CD4-positive, alpha-beta T cell treated with Interleukin-15 for 1 hour (primary cell): ENCODE results near the gene SLC1A3.
A peak's percentile ranks its signal among the peaks of the same experiment; 100 is the strongest.
"Not testable (repeated sequence)": the region's sequence is repeated elsewhere in the genome, so short reads cannot be mapped to it uniquely, and the experiment has no call there.

ENCODE experiments used
- DNase-seq: peaks from one replicate; pipeline ENCODE4 v3.0.0-alpha.2; 2020

SLC1A3 gene

GRCh38 chr5:36631620-36632362 lies 25.4 kb downstream of the SLC1A3 start:
- DNase-seq: no peak

GRCh38 chr5:36632363-36632664 lies 25.9 kb downstream of the SLC1A3 start:
- no peak for DNase-seq

GRCh38 chr5:36635721-36636390 lies 29.4 kb downstream of the SLC1A3 start:
- DNase-seq: no peak

- no peak for DNase-seq
These were observed 30.7 kb downstream of the SLC1A3 start for GRCh38 chr5:36637101-36637500.

GRCh38 chr5:36637516-36637915 lies 31.1 kb downstream of the SLC1A3 start:
- no peak for DNase-seq

GRCh38 chr5:36638056-36638455 lies 31.6 kb downstream of the SLC1A3 start:
- no peak for DNase-seq

- DNase-seq: no peak
These were observed 34.5 kb downstream of the SLC1A3 start for GRCh38 chr5:36640949-36641348.

GRCh38 chr5:36641431-36641830 lies 35.0 kb downstream of the SLC1A3 start:
- DNase-seq: no peak

- DNase-seq: no peak
These were observed 35.7 kb downstream of the SLC1A3 start for GRCh38 chr5:36642089-36642488.

- DNase-seq: no peak
These were observed 36.8 kb downstream of the SLC1A3 start for GRCh38 chr5:36643162-36643561.

GRCh38 chr5:36643841-36644240 lies 37.4 kb downstream of the SLC1A3 start:
- not testable (repeated sequence) for DNase-seq

GRCh38 chr5:36644727-36645126 lies 38.3 kb downstream of the SLC1A3 start:
- no peak for DNase-seq

GRCh38 chr5:36646100-36646499 lies 39.7 kb downstream of the SLC1A3 start:
- no peak for DNase-seq

- DNase-seq: no peak
These were observed 40.2 kb downstream of the SLC1A3 start for GRCh38 chr5:36646507-36647023.

- DNase-seq: no peak
These were observed 40.6 kb downstream of the SLC1A3 start for GRCh38 chr5:36647046-36647445.

- no peak for DNase-seq
These were observed 42.0 kb downstream of the SLC1A3 start for GRCh38 chr5:36648426-36648825.

- no peak for DNase-seq
These were observed 45.6 kb downstream of the SLC1A3 start for GRCh38 chr5:36651761-36652685.

- no peak for DNase-seq
These were observed 46.8 kb downstream of the SLC1A3 start for GRCh38 chr5:36653044-36653705.

- DNase-seq: no peak
These were observed 48.2 kb downstream of the SLC1A3 start for GRCh38 chr5:36654564-36654963.

GRCh38 chr5:36655161-36655560 lies 48.8 kb downstream of the SLC1A3 start:
- peak; percentile 30 for DNase-seq

GRCh38 chr5:36656556-36656955 lies 50.1 kb downstream of the SLC1A3 start:
- no peak for DNase-seq

GRCh38 chr5:36657563-36657995 lies 51.2 kb downstream of the SLC1A3 start:
- DNase-seq: peak; percentile 53
